Measurements from ENCODE around the gene TIMM29.

- TF ChIP-seq CTCF (IDR thresholded peaks at IDR 0.05; ENCODE audit: low read depth, low read length, poor library complexity, severe bottlenecking) = no peak
- no peak for TF ChIP-seq EZH2phosphoT487 (IDR thresholded peaks at IDR 0.05; ENCODE audit: borderline replicate concordance, low read length)
These were observed 5.1 kb upstream of the TIMM29 start for GRCh38 chr19:10923260-10924112.
